Caco-2 (cell line): ENCODE results near the gene ADORA1. TPM values are rescaled to one million over a fixed set of nuclear protein-coding genes. Genes with fewer than 3 reads are reported as not detected.
A peak's percentile ranks its signal among the peaks of the same experiment; 100 is the strongest.

ENCODE experiments used
- BruUV-seq: library from RNA; stranded (reverse); fragments of 400-500 nt; replicated peaks from 2 replicates; lab custom pipeline; 2021; lab: Mats Ljungman, UMichigan
- CTCF ChIA-PET: fragments of 300-600 bp; sonication (Branson Sonifier 250); formaldehyde crosslinking; loops from one replicate; lab custom pipeline; 2022; ENCODE audit warnings: antibody characterized with exemption; lab: Charles Lee
- POLR2A ChIA-PET: fragments of 300-600 bp; sonication (Branson Sonifier 250); formaldehyde crosslinking; loops from one replicate; lab custom pipeline; 2022; ENCODE audit warnings: antibody characterized with exemption; lab: Charles Lee
- DNase-seq, 2 experiments: peaks; one replicate each; pipeline versions ENCODE4 v3.0.0 to v3.0.0-alpha.2; 2020 to 2022
- H3K27me3 ChIP-seq: replicated peaks from 2 replicates; pipeline ENCODE4 v1.6.0; 2011; ENCODE audit warnings: low read length; ENCODE audit not compliant: control insufficient read depth, insufficient read depth
- H3K36me3 ChIP-seq: 2 replicates; pipeline ENCODE4 v1.5.1; 2011; ENCODE audit warnings: low read length; ENCODE audit not compliant: control insufficient read depth, insufficient read depth
- H3K4me1 ChIP-seq: fragments of 250-450 bp; sonication (Bioruptor Pico); 2 replicates; pipeline ENCODE4 v1.5.1; 2020; ENCODE audit warnings: mild to moderate bottlenecking
- H3K4me3 ChIP-seq: 2 replicates; pipeline ENCODE4 v1.5.1; 2011; ENCODE audit warnings: low read depth, mild to moderate bottlenecking, control low read depth, low read length
- H3K9me3 ChIP-seq: fragments of 250-450 bp; sonication (Bioruptor Pico); 2 replicates; pipeline ENCODE4 v1.5.1; 2020; ENCODE audit warnings: mild to moderate bottlenecking, moderate library complexity
- H3K27ac Mint-ChIP-seq: one replicate; pipeline ENCODE4 v1.8.0; 2022; ENCODE audit warnings: mixed read lengths; ENCODE audit not compliant: unreplicated experiment
- H3K27me3 Mint-ChIP-seq: one replicate; pipeline ENCODE4 v1.8.0; 2022; ENCODE audit warnings: mixed read lengths; ENCODE audit not compliant: insufficient read depth, unreplicated experiment
- H3K36me3 Mint-ChIP-seq: one replicate; pipeline ENCODE4 v1.8.0; 2022; ENCODE audit warnings: mild to moderate bottlenecking, mixed read lengths; ENCODE audit not compliant: insufficient read depth, unreplicated experiment
- H3K4me1 Mint-ChIP-seq: one replicate; pipeline ENCODE4 v1.8.0; 2022; ENCODE audit warnings: low read depth, mixed read lengths; ENCODE audit not compliant: unreplicated experiment
- H3K4me3 Mint-ChIP-seq: one replicate; pipeline ENCODE4 v1.8.0; 2022; ENCODE audit warnings: mild to moderate bottlenecking, moderate library complexity, mixed read lengths; ENCODE audit not compliant: unreplicated experiment
- H3K9me3 Mint-ChIP-seq: one replicate; pipeline ENCODE4 v1.8.0; 2022; ENCODE audit warnings: mixed read lengths; ENCODE audit not compliant: unreplicated experiment
- intact Hi-C: fragments of 100-400 bp; cut with micrococcal nuclease; formaldehyde crosslinking; loops from one replicate; pipeline ENCODE4 v1.10.0; 2022; ENCODE audit not compliant: unreplicated experiment
- total RNA-seq: library from RNA; stranded (reverse); gene quantifications from 2 replicates; pipeline ENCODE4 v1.2.3, GENCODE V29; 2022
- TF ChIP-seq, protein P1 (sequence below), 2 experiments: fragments of 200-600 bp in 1 of 2; IDR thresholded peaks; 1 replicate in 1 of 2; 2 replicates in 1 of 2; pipeline versions ENCODE4 v1.5.1 to v1.8.0; 2011 to 2022; ENCODE audit warnings: antibody characterized with exemption in 1 of 2, control low read depth in 1 of 2, inconsistent platforms in 1 of 2, low read depth in 1 of 2, low read length in 1 of 2, mild to moderate bottlenecking in 1 of 2, moderate library complexity in 1 of 2; ENCODE audit not compliant: insufficient read depth in 1 of 2, severe bottlenecking in 1 of 2, unreplicated experiment in 1 of 2

ADORA1 gene
- total RNA-seq, 1 experiment from 2014 or later: 46.0 TPM

- no peak overlapping the region for H3K4me3 Mint-ChIP-seq
- POLR2A ChIA-PET: interaction anchor here (0.8 kb wide), 1 partner anchor 10 kb away, joined by 3 read pairs; no protein-coding TSS in a partner anchor
Measured at GRCh38 chr1:203117611-203118575, 9.6 kb upstream of the ADORA1 start.

GRCh38 chr1:203120325-203121153 lies 7.0 kb upstream of the ADORA1 start:
- TF ChIP-seq, protein P1, sequence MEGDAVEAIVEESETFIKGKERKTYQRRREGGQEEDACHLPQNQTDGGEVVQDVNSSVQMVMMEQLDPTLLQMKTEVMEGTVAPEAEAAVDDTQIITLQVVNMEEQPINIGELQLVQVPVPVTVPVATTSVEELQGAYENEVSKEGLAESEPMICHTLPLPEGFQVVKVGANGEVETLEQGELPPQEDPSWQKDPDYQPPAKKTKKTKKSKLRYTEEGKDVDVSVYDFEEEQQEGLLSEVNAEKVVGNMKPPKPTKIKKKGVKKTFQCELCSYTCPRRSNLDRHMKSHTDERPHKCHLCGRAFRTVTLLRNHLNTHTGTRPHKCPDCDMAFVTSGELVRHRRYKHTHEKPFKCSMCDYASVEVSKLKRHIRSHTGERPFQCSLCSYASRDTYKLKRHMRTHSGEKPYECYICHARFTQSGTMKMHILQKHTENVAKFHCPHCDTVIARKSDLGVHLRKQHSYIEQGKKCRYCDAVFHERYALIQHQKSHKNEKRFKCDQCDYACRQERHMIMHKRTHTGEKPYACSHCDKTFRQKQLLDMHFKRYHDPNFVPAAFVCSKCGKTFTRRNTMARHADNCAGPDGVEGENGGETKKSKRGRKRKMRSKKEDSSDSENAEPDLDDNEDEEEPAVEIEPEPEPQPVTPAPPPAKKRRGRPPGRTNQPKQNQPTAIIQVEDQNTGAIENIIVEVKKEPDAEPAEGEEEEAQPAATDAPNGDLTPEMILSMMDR (IDR thresholded peaks at IDR 0.05; ENCODE audit: insufficient read depth in 1 of 2, low read depth in 1 of 2, low read length in 1 of 2, severe bottlenecking in 1 of 2, unreplicated experiment in 1 of 2): no peak
- Mint-ChIP-seq H3K27ac (no peak overlapping the region), H3K36me3 (no peaks in the 10 kb centered on the region), H3K27me3 (no peaks in the 10 kb centered on the region), H3K4me1 (peaks cover 2% of the 10 kb centered on the region), H3K9me3 (no peaks in the 10 kb centered on the region), H3K4me3 (no peak overlapping the region)
- no peak for DNase-seq
- H3K4me3 ChIP-seq: no peak overlapping the region
- intact Hi-C loops: no loop called here
- H3K9me3 ChIP-seq: no peaks in the 10 kb centered on the region
- H3K27me3 ChIP-seq: no peaks in the 10 kb centered on the region
- no peaks in the 10 kb centered on the region for H3K4me1 ChIP-seq
- H3K36me3 ChIP-seq: no peaks in the 10 kb centered on the region
- no TSS peak for BruUV-seq
- ChIA-PET POLR2A (no interaction called here), CTCF (interaction anchor here (0.9 to 1.2 kb wide), 4 partner anchors 68 to 96 kb away, joined by 3 to 5 read pairs (median 3); no protein-coding TSS in a partner anchor)

More at GRCh38 chr1:203117611-203118575, 9.6 kb upstream of the ADORA1 start:
- intact Hi-C loops: loop anchor here (1.0 to 2.0 kb wide), 4 partner anchors 9 to 151 kb away; partner anchors contain the start of gene ADORA1
- Mint-ChIP-seq H3K4me1 (no peaks in the 10 kb centered on the region), H3K27me3 (no peaks in the 10 kb centered on the region), H3K27ac (no peak overlapping the region), H3K36me3 (no peaks in the 10 kb centered on the region), H3K9me3 (no peaks in the 10 kb centered on the region)
- Histone ChIP-seq H3K4me3 (no peak overlapping the region), H3K4me1 (no peaks in the 10 kb centered on the region), H3K9me3 (no peaks in the 10 kb centered on the region), H3K27me3 (no peaks in the 10 kb centered on the region), H3K36me3 (no peaks in the 10 kb centered on the region)
- BruUV-seq: no TSS peak
- CTCF ChIA-PET: interaction anchor here (0.6 to 3.4 kb wide), 29 partner anchors 9 to 248 kb away, joined by 3 to 131 read pairs (median 4); partner anchors contain the start of genes ADORA1 and PPFIA4
- peak; percentile 80 to 87 for DNase-seq
- TF ChIP-seq, protein P1 (IDR thresholded peaks at IDR 0.05; ENCODE audit: insufficient read depth in 1 of 2, low read depth in 1 of 2, low read length in 1 of 2, severe bottlenecking in 1 of 2, unreplicated experiment in 1 of 2): peak; percentile 89 to 93
